H4 (cell line): ENCODE results near the gene IL21. TPM values are rescaled to one million over a fixed set of nuclear protein-coding genes. Genes with fewer than 3 reads are reported as not detected.
"Not testable (repeated sequence)": the region's sequence is repeated elsewhere in the genome, so short reads cannot be mapped to it uniquely, and the experiment has no call there.

ENCODE experiments used
- DNase-seq: peaks from one replicate; pipeline ENCODE4 v3.0.0-alpha.2; 2015; ENCODE audit warnings: low spot score
- total RNA-seq: library from RNA; depleted of rRNA; stranded (reverse); fragments of >200 nt; shearing (Covaris generic); gene quantifications from 2 replicates; pipeline ENCODE4 v1.2.3, GENCODE V29; 2014; rRNA removed

IL21 gene
- total RNA-seq, 1 experiment from 2014 or later, result not detected

GRCh38 chr4:122577808-122578781 lies 42.8 kb downstream of the IL21 start:
- peak; percentile 42 for DNase-seq

- no peak for DNase-seq
Observed at GRCh38 chr4:122577189-122577553, 43.7 kb downstream of the IL21 start.

- peak; percentile 33 for DNase-seq
Observed at GRCh38 chr4:122576261-122577188, 44.3 kb downstream of the IL21 start.

GRCh38 chr4:122574347-122574746 lies 46.5 kb downstream of the IL21 start:
- DNase-seq, result not testable (repeated sequence)

- DNase-seq, result no peak
Observed at GRCh38 chr4:122562449-122562848, 58.4 kb downstream of the IL21 start.

Other genes with a start within 250 kb of the IL21 start
- gene ADAD1, start 242.1 kb downstream of the IL21 start, total RNA-seq, result not detected in 2 replicates
- gene IL2, start 164.3 kb downstream of the IL21 start, total RNA-seq, result not detected in 2 replicates
- 3.4 and 4.1 TPM in 2 replicates for gene BBS12, start 111.6 kb upstream of the IL21 start, total RNA-seq
- 3.1 and 4.9 TPM in 2 replicates for gene FGF2, start 205.8 kb upstream of the IL21 start, total RNA-seq